Lung (tissue), 12 donors: ENCODE results near the gene BLOC1S1. TPM values are rescaled to one million over a fixed set of nuclear protein-coding genes. Genes with fewer than 3 reads are reported as not detected.

Experiments
- ATAC-seq: fragments of 200-7000 bp; cut with Tn5 transposase; one replicate; pipeline ENCODE4 v1.9.1; 2020; ENCODE audit warnings: moderate number of reproducible peaks; ENCODE audit not compliant: insufficient read depth, low FRiP score
- DNase-seq, 3 donors: peaks; one replicate each; pipeline ENCODE4 v3.0.0-alpha.2; 2013 to 2017
- H3K27ac ChIP-seq, 2 donors: one replicate each; pipeline ENCODE4 v1.5.1; 2013; ENCODE audit warnings: mild to moderate bottlenecking in 2 of 2, moderate library complexity in 2 of 2, control low read depth in 1 of 2, inconsistent platforms in 1 of 2, low read depth in 1 of 2, low read length in 1 of 2
- H3K27me3 ChIP-seq, 3 donors: one replicate each; pipeline ENCODE4 v1.5.1; 2013; ENCODE audit warnings: low read length in 2 of 3; ENCODE audit not compliant: control insufficient read depth in 3 of 3, insufficient read depth in 3 of 3
- H3K36me3 ChIP-seq, 4 donors: one replicate each; pipeline ENCODE4 v1.5.1; 2013; ENCODE audit warnings: low read length in 4 of 4, mild to moderate bottlenecking in 1 of 4, moderate library complexity in 1 of 4; ENCODE audit not compliant: control insufficient read depth in 4 of 4, insufficient read depth in 4 of 4
- H3K4me1 ChIP-seq, 5 donors: one replicate each; pipeline ENCODE4 v1.5.1; 2013; ENCODE audit warnings: low read length in 5 of 5, mild to moderate bottlenecking in 2 of 5, moderate library complexity in 1 of 5; ENCODE audit not compliant: control insufficient read depth in 5 of 5, insufficient read depth in 5 of 5
- H3K4me3 ChIP-seq: one replicate; pipeline ENCODE4 v1.5.1; 2013; ENCODE audit warnings: mild to moderate bottlenecking, control low read depth, moderate library complexity
- H3K9ac ChIP-seq, 2 donors: one replicate each; pipeline ENCODE4 v1.5.1; 2013; ENCODE audit warnings: low read length in 2 of 2, control low read depth in 1 of 2; ENCODE audit not compliant: insufficient read depth in 1 of 2
- H3K9me3 ChIP-seq, 4 donors: one replicate each; pipeline ENCODE4 v1.5.1; 2013; ENCODE audit warnings: low read length in 3 of 4, mild to moderate bottlenecking in 1 of 4, moderate library complexity in 1 of 4; ENCODE audit not compliant: control insufficient read depth in 4 of 4, insufficient read depth in 3 of 4
- WGBS, 2 donors: extraction: QIAGEN DNeasy Blood & Tissue Kit; methylation state at CpG; one replicate each; pipeline ENCODE4 v1.1.7; 2013; 5-methylcytosine and 5-hydroxymethylcytosine counted together
- polyA plus RNA-seq, 2 donors: library from polyadenylated mRNA; stranded (reverse); fragments of 200-250 nt; gene quantifications; one replicate each; pipeline ENCODE4 v1.2.1, GENCODE V29; 2013
- total RNA-seq, 2 donors: library from RNA; depleted of rRNA in 1 of 2; stranded (reverse); fragments of >200 nt in 1 of 2; gene quantifications; one replicate each; pipeline ENCODE4 v1.2.1, GENCODE V29; 2014 to 2021
- TF ChIP-seq, protein P1 (sequence below): IDR thresholded peaks from 2 replicates; pipeline ENCODE4 v1.5.1; 2012; ENCODE audit warnings: mild to moderate bottlenecking; ENCODE audit errors: control extremely low read depth, extremely low read depth
- donor health status: control.
- donor health status: control.
- donor health status: Bipolar disorder and iron deficiency.
- donor health status: healthy.
- donor health status: DM: yes; HTN: yes; CAD: no.

The BLOC1S1 gene
- total and polyA plus RNA-seq, 4 donors, result 53.9 to 374 (median 242) TPM

GRCh38 chr12:55718624-55719275 is 2.9 kb downstream of the BLOC1S1 start:
- no peaks in the 10 kb centered on the region for H3K27me3 ChIP-seq
- H3K9ac ChIP-seq, result no peak overlapping the region
- peak overlapping the region in 1 of 2 donors; percentile 94 for H3K27ac ChIP-seq
- WGBS, 2 donors, result 75 to 78% methylated on average over 4 of the region's 4 CpGs
- no peak overlapping the region for H3K4me3 ChIP-seq
- peaks cover 0 to 19% (median 9%) of the 10 kb centered on the region in 4 donors for H3K36me3 ChIP-seq
- H3K9me3 ChIP-seq, result no peaks in the 10 kb centered on the region
- no peak for ATAC-seq
- TF ChIP-seq, protein P1, sequence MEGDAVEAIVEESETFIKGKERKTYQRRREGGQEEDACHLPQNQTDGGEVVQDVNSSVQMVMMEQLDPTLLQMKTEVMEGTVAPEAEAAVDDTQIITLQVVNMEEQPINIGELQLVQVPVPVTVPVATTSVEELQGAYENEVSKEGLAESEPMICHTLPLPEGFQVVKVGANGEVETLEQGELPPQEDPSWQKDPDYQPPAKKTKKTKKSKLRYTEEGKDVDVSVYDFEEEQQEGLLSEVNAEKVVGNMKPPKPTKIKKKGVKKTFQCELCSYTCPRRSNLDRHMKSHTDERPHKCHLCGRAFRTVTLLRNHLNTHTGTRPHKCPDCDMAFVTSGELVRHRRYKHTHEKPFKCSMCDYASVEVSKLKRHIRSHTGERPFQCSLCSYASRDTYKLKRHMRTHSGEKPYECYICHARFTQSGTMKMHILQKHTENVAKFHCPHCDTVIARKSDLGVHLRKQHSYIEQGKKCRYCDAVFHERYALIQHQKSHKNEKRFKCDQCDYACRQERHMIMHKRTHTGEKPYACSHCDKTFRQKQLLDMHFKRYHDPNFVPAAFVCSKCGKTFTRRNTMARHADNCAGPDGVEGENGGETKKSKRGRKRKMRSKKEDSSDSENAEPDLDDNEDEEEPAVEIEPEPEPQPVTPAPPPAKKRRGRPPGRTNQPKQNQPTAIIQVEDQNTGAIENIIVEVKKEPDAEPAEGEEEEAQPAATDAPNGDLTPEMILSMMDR, result no peak
- no peak for DNase-seq
- peaks cover 8 to 30% (median 21%) of the 10 kb centered on the region in 5 donors for H3K4me1 ChIP-seq

DNA sequence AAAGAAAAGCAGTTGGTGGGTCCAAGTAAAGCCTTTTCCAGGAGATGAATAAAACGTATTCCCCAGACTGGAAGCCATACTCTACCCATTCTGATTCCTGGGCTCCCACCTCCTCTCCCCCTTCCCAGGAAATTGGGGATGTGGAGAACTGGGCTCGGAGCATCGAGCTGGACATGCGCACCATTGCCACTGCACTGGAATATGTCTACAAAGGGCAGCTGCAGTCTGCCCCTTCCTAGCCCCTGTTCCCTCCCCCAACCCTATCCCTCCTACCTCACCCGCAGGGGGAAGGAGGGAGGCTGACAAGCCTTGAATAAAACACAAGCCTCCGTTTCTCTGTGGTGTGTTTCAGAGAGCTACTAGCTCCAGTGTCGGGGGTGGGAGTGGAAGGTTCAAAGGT is 3.5 kb downstream of the BLOC1S1 start:
- H3K27ac ChIP-seq, result peak overlapping the region; percentile 22 to 81
- H3K9me3 ChIP-seq, result no peaks in the 10 kb centered on the region
- H3K4me3 ChIP-seq, result no peak overlapping the region
- 92% methylated on average over 7 of the region's 7 CpGs for WGBS, 2 donors
- peaks cover 8 to 30% (median 21%) of the 10 kb centered on the region in 5 donors for H3K4me1 ChIP-seq
- H3K9ac ChIP-seq, result no peak overlapping the region
- peaks cover 0 to 26% (median 14%) of the 10 kb centered on the region in 4 donors for H3K36me3 ChIP-seq
- H3K27me3 ChIP-seq, result no peaks in the 10 kb centered on the region
- ATAC-seq, result no peak
- DNase-seq, result no peak
- TF ChIP-seq, protein P1, result no peak

- Histone ChIP-seq H3K36me3 (peaks cover 0 to 29% (median 18%) of the 10 kb centered on the region in 4 donors), H3K27ac (peak within 1 kb of the TSS; percentile 35 to 81), H3K9me3 (no peaks in the 10 kb centered on the region), H3K4me1 (peaks cover 6 to 29% (median 21%) of the 10 kb centered on the region in 5 donors), H3K9ac (no peak within 1 kb of the TSS), H3K27me3 (no peaks in the 10 kb centered on the region), H3K4me3 (no peak within 1 kb of the TSS)
- TF ChIP-seq, protein P1, result no peak
- WGBS, 2 donors, result 69 to 92% methylated on average over 6 of the region's 6 CpGs
- no peak for ATAC-seq
- no peak for DNase-seq
These were observed 4.3 kb downstream of the BLOC1S1 start, which contains the start of gene RDH5 for GRCh38 chr12:55720071-55720564. TSS of gene RDH5 (plus strand) at chr12:55720393. CDS start at chr12:55721185, 792 bp downstream.
